AG04449 (cell line): ENCODE data around the gene EIPR1.
"Not testable (repeated sequence)": the region's sequence is repeated elsewhere in the genome, so short reads cannot be mapped to it uniquely, and the experiment has no call there.

Experiments
- CTCF ChIA-PET: fragments of 350-600 bp; formaldehyde crosslinking; extraction: SDS; loops from one replicate; lab custom pipeline; 2021; ENCODE audit warnings: antibody characterized with exemption; lab: Yijun Ruan, JAX
- POLR2A ChIA-PET: fragments of 400-600, 350-600 bp; formaldehyde crosslinking; extraction: SDS; loops from one replicate; lab custom pipeline; 2020; ENCODE audit warnings: antibody characterized with exemption, inconsistent platforms; lab: Yijun Ruan, JAX
- DNase-seq: peaks from one replicate; pipeline ENCODE4 v3.0.0-alpha.2; 2010; ENCODE audit warnings: low read depth, low spot score
- H3K4me3 ChIP-seq: 2 replicates; pipeline ENCODE4 v1.5.1; 2011; ENCODE audit warnings: low read depth, mild to moderate bottlenecking, control low read depth, low read length
- CTCF ChIP-seq: IDR thresholded peaks from one replicate; pipeline ENCODE4 v1.5.1; 2011; ENCODE audit warnings: mild to moderate bottlenecking, moderate library complexity, low read length, control low read depth, inconsistent platforms; ENCODE audit not compliant: insufficient read depth; ENCODE audit errors: missing control alignments

Gene EIPR1

DNA sequence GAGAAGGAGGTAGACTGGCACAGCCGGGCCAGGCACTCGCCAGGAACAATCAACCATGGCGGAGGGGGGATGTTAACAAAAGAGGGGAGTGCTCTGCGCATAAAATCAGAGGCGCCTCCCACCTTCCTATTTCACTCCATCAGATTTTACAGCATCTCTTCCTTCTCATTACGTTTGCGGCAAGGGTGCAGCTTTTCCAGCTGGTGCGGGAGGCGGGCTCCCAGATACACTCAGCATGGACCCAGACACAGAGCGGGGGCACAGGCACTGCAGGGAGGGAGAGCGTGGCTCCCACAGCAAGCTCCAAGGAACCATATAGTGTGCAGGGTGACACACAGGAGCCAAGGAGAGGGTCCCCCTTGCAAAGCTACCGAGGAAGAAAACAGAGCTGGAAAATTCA is 176.3 kb downstream of the EIPR1 start:
- H3K4me3 ChIP-seq, result no peak overlapping the region
- DNase-seq, result no peak
- POLR2A ChIA-PET, result no interaction called here
- no peak for TF ChIP-seq CTCF
- CTCF ChIA-PET, result no interaction called here

- CTCF ChIA-PET, result no interaction called here
- POLR2A ChIA-PET, result no interaction called here
These were observed 177.1 kb downstream of the EIPR1 start for GRCh38 chr2:3200420-3200939.

DNA sequence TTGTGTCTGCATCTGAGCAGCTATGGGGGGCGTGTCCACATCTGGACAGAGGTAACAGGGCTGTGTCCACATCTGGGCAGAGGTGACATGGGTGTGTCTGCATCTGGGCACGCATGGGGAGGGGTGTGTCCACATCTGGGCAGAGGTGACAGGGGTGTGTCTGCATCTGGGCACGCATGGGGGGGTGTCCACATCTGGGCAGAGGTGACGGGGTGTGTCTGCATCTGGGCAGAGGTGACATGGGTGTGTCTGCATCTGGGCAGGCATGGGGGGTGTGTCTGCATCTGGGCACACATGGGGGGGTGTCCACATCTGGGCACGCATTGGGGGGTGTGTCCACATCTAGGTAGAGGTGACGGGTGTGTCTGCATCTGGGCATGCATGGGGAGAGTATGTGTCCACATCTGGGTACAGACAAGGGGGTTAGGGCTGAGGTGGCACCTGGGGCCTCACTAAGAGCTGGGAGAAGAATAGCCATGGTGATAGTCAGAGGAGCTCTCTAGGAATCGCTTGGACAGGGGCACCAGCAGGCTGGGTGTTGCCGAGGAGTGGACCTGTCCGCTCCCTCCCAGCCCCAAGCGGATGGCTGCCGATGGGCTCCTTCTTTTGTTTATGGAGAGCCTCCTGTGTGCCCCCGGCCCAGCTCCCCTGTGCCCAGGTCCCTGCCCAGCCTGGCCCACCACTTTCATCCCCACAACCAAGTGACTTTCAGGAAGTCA is 177.8 kb downstream of the EIPR1 start:
- no peak for DNase-seq
- CTCF ChIA-PET, result no interaction called here
- no peak overlapping the region for H3K4me3 ChIP-seq
- no peak for TF ChIP-seq CTCF
- POLR2A ChIA-PET, result no interaction called here

More at GRCh38 chr2:3200420-3200939, 177.1 kb downstream of the EIPR1 start:
- no peak for TF ChIP-seq CTCF
- no peak for DNase-seq
- no peak overlapping the region for H3K4me3 ChIP-seq

- DNase-seq, H3K4me3 ChIP-seq, POLR2A ChIA-PET, CTCF ChIA-PET: not testable (repeated sequence)
These were observed 178.9 kb downstream of the EIPR1 start for GRCh38 chr2:3198671-3199192.

- no peak for DNase-seq
- POLR2A ChIA-PET, result no interaction called here
- CTCF ChIA-PET, result no interaction called here
- TF ChIP-seq CTCF, result no peak
- no peak overlapping the region for H3K4me3 ChIP-seq
These were observed 179.5 kb downstream of the EIPR1 start for GRCh38 chr2:3198119-3198518.

- DNase-seq, result no peak
- H3K4me3 ChIP-seq, result no peak overlapping the region
- ChIA-PET POLR2A (no interaction called here), CTCF (no interaction called here)
- no peak for TF ChIP-seq CTCF
These were observed 180.3 kb downstream of the EIPR1 start for GRCh38 chr2:3197308-3197707.
